HG03135 (cell line): ENCODE measurements around the gene VPS72.

Experiments
- ATAC-seq: cut with Tn5 transposase; IDR thresholded peaks from one replicate; pipeline ENCODE4 v1.9.1; 2021; ENCODE audit warnings: mild to moderate bottlenecking, moderate library complexity; ENCODE audit not compliant: unreplicated experiment

VPS72 gene

GRCh38 chr1:151187205-151187604 lies 2.8 kb downstream of the VPS72 start:
- no peak for ATAC-seq

GRCh38 chr1:151184211-151184610 lies 5.8 kb downstream of the VPS72 start:
- no peak for ATAC-seq

GRCh38 chr1:151176514-151177045 lies 13.4 kb downstream of the VPS72 start:
- no peak for ATAC-seq

- no peak for ATAC-seq
Observed at GRCh38 chr1:151175863-151176262, 14.1 kb downstream of the VPS72 start, which contains the start of gene TMOD4. TMOD4 (minus strand) TSS chr1:151175981; CDS start chr1:151174875, 1,106 bp downstream.

GRCh38 chr1:151175041-151175741 lies 14.8 kb downstream of the VPS72 start:
- ATAC-seq, result no peak

- ATAC-seq, result no peak
Observed at GRCh38 chr1:151171190-151171589, 18.8 kb downstream of the VPS72 start.

GRCh38 chr1:151167116-151167515 lies 22.9 kb downstream of the VPS72 start:
- no peak for ATAC-seq

- ATAC-seq, result peak; percentile 10
Observed at GRCh38 chr1:151166505-151166956, 23.5 kb downstream of the VPS72 start.

- ATAC-seq, result peak; percentile 84
Observed at GRCh38 chr1:151165738-151166504, 24.1 kb downstream of the VPS72 start, which contains the start of the genes LYSMD1 and SCNM1. LYSMD1 (minus strand) TSS chr1:151165902; CDS start chr1:151165258, 644 bp downstream. SCNM1 (plus strand) TSS chr1:151166144; CDS start chr1:151166153, 9 bp downstream.

GRCh38 chr1:151165281-151165737 lies 24.7 kb downstream of the VPS72 start:
- peak; percentile 4 for ATAC-seq

- ATAC-seq, result no peak
Observed at GRCh38 chr1:151164732-151165280, 25.2 kb downstream of the VPS72 start.

- ATAC-seq, result no peak
Observed at GRCh38 chr1:151159373-151159772, 30.6 kb downstream of the VPS72 start.

GRCh38 chr1:151158751-151159251 lies 31.2 kb downstream of the VPS72 start:
- ATAC-seq, result no peak

GRCh38 chr1:151158326-151158725 lies 31.7 kb downstream of the VPS72 start:
- ATAC-seq, result no peak

- ATAC-seq, result no peak
Observed at GRCh38 chr1:151157067-151157531, 32.9 kb downstream of the VPS72 start.

GRCh38 chr1:151156515-151156819 lies 33.5 kb downstream of the VPS72 start, which contains the start of gene TNFAIP8L2:
TNFAIP8L2 (plus strand) TSS chr1:151156649; CDS start chr1:151158698, 2,049 bp downstream.
- ATAC-seq, result peak; percentile 68

GRCh38 chr1:151147665-151148064 lies 42.3 kb downstream of the VPS72 start:
- ATAC-seq, result no peak

GRCh38 chr1:151147132-151147503 lies 42.9 kb downstream of the VPS72 start:
- no peak for ATAC-seq

GRCh38 chr1:151146412-151147131 lies 43.4 kb downstream of the VPS72 start, which contains the start of gene SEMA6C:
SEMA6C (minus strand) TSS chr1:151146631; CDS start chr1:151142621, 4,010 bp downstream.
- ATAC-seq, result peak; percentile 97

- no peak for ATAC-seq
Observed at GRCh38 chr1:151146072-151146411, 44.0 kb downstream of the VPS72 start.
